Activated naive CD8-positive, alpha-beta T cell (primary cell): ENCODE measurements around the gene CD180.
"Not testable (repeated sequence)": the region's sequence is repeated elsewhere in the genome, so short reads cannot be mapped to it uniquely, and the experiment has no call there.

Experiments used
- H3K27ac Mint-ChIP-seq: one replicate; pipeline ENCODE4 v1.8.0; 2021; ENCODE audit warnings: mixed read lengths
- H3K27me3 Mint-ChIP-seq: one replicate; pipeline ENCODE4 v1.8.0; 2021; ENCODE audit warnings: mixed read lengths
- H3K36me3 Mint-ChIP-seq: one replicate; pipeline ENCODE4 v1.8.0; 2021; ENCODE audit warnings: mixed read lengths
- H3K4me1 Mint-ChIP-seq: one replicate; pipeline ENCODE4 v1.8.0; 2021; ENCODE audit warnings: low read depth, mixed read lengths
- H3K4me3 Mint-ChIP-seq: one replicate; pipeline ENCODE4 v1.8.0; 2021; ENCODE audit warnings: mild to moderate bottlenecking, mixed read lengths
- H3K9me3 Mint-ChIP-seq: one replicate; pipeline ENCODE4 v1.8.0; 2021; ENCODE audit warnings: low read depth, mixed read lengths

The CD180 gene

GRCh38 chr5:67187006-67187715 lies 9.4 kb downstream of the CD180 start:
- Mint-ChIP-seq H3K36me3 (peaks cover 2% of the 10 kb centered on the region), H3K9me3 (no peaks in the 10 kb centered on the region), H3K4me1 (peaks cover 39% of the 10 kb centered on the region), H3K27me3 (no peaks in the 10 kb centered on the region), H3K4me3 (no peak overlapping the region), H3K27ac (peak overlapping the region; percentile 7)

- Mint-ChIP-seq H3K27ac (no peak overlapping the region), H3K36me3 (no peaks in the 10 kb centered on the region), H3K9me3 (no peaks in the 10 kb centered on the region), H3K4me3 (no peak overlapping the region), H3K4me1 (peaks cover 58% of the 10 kb centered on the region), H3K27me3 (no peaks in the 10 kb centered on the region)
Observed at GRCh38 chr5:67183859-67184258, 12.7 kb downstream of the CD180 start.

- Mint-ChIP-seq H3K9me3 (no peaks in the 10 kb centered on the region), H3K27me3 (no peaks in the 10 kb centered on the region), H3K4me1 (peaks cover 51% of the 10 kb centered on the region), H3K4me3 (peak overlapping the region; percentile 30), H3K36me3 (peaks cover 3% of the 10 kb centered on the region), H3K27ac (peak overlapping the region; percentile 28)
Observed at GRCh38 chr5:67182301-67182790, 14.3 kb downstream of the CD180 start.

GRCh38 chr5:67181648-67182221 lies 14.9 kb downstream of the CD180 start:
- H3K4me3 Mint-ChIP-seq = peak overlapping the region; percentile 55
- H3K27ac Mint-ChIP-seq = peak overlapping the region; percentile 67
- peaks cover 48% of the 10 kb centered on the region for H3K4me1 Mint-ChIP-seq
- peaks cover 4% of the 10 kb centered on the region for H3K9me3 Mint-ChIP-seq
- no peaks in the 10 kb centered on the region for H3K27me3 Mint-ChIP-seq
- H3K36me3 Mint-ChIP-seq = peaks cover 8% of the 10 kb centered on the region

GRCh38 chr5:67179697-67180361 lies 16.8 kb downstream of the CD180 start:
- Mint-ChIP-seq H3K9me3 (peaks cover 4% of the 10 kb centered on the region), H3K36me3 (peaks cover 9% of the 10 kb centered on the region), H3K27me3 (no peaks in the 10 kb centered on the region), H3K4me3 (no peak overlapping the region), H3K4me1 (peaks cover 42% of the 10 kb centered on the region), H3K27ac (no peak overlapping the region)

- H3K27me3 Mint-ChIP-seq = no peaks in the 10 kb centered on the region
- peaks cover 4% of the 10 kb centered on the region for H3K9me3 Mint-ChIP-seq
- no peak overlapping the region for H3K27ac Mint-ChIP-seq
- H3K4me3 Mint-ChIP-seq = no peak overlapping the region
- H3K4me1 Mint-ChIP-seq = peaks cover 42% of the 10 kb centered on the region
- peaks cover 9% of the 10 kb centered on the region for H3K36me3 Mint-ChIP-seq
Observed at GRCh38 chr5:67178966-67179365, 17.6 kb downstream of the CD180 start.

- H3K36me3 Mint-ChIP-seq = peaks cover 9% of the 10 kb centered on the region
- H3K4me1 Mint-ChIP-seq = peaks cover 42% of the 10 kb centered on the region
- H3K27me3 Mint-ChIP-seq = no peaks in the 10 kb centered on the region
- no peak overlapping the region for H3K27ac Mint-ChIP-seq
- peaks cover 4% of the 10 kb centered on the region for H3K9me3 Mint-ChIP-seq
- no peak overlapping the region for H3K4me3 Mint-ChIP-seq
Observed at GRCh38 chr5:67178085-67178484, 18.5 kb downstream of the CD180 start.

GRCh38 chr5:67176936-67177335 lies 19.7 kb downstream of the CD180 start:
- H3K27ac Mint-ChIP-seq = no peak overlapping the region
- peaks cover 32% of the 10 kb centered on the region for H3K4me1 Mint-ChIP-seq
- H3K9me3 Mint-ChIP-seq = peaks cover 4% of the 10 kb centered on the region
- no peak overlapping the region for H3K4me3 Mint-ChIP-seq
- H3K27me3 Mint-ChIP-seq = no peaks in the 10 kb centered on the region
- peaks cover 9% of the 10 kb centered on the region for H3K36me3 Mint-ChIP-seq

- H3K36me3 Mint-ChIP-seq = peaks cover 9% of the 10 kb centered on the region
- H3K27ac Mint-ChIP-seq = no peak overlapping the region
- H3K9me3 Mint-ChIP-seq = peaks cover 4% of the 10 kb centered on the region
- peaks cover 13% of the 10 kb centered on the region for H3K4me1 Mint-ChIP-seq
- H3K4me3 Mint-ChIP-seq = no peak overlapping the region
- no peaks in the 10 kb centered on the region for H3K27me3 Mint-ChIP-seq
Observed at GRCh38 chr5:67173959-67174358, 22.6 kb downstream of the CD180 start.

GRCh38 chr5:67173351-67173750 lies 23.2 kb downstream of the CD180 start:
- not testable (repeated sequence) for H3K4me3 Mint-ChIP-seq, H3K27me3 Mint-ChIP-seq, H3K36me3 Mint-ChIP-seq, H3K9me3 Mint-ChIP-seq, H3K27ac Mint-ChIP-seq
- peaks cover 17% of the 10 kb centered on the region for H3K4me1 Mint-ChIP-seq

GRCh38 chr5:67170767-67171166 lies 25.8 kb downstream of the CD180 start:
- peaks cover 28% of the 10 kb centered on the region for H3K4me1 Mint-ChIP-seq
- H3K27me3 Mint-ChIP-seq = no peaks in the 10 kb centered on the region
- no peaks in the 10 kb centered on the region for H3K36me3 Mint-ChIP-seq
- H3K4me3 Mint-ChIP-seq = no peak overlapping the region
- no peak overlapping the region for H3K27ac Mint-ChIP-seq
- H3K9me3 Mint-ChIP-seq = no peaks in the 10 kb centered on the region

- H3K27me3 Mint-ChIP-seq = no peaks in the 10 kb centered on the region
- H3K36me3 Mint-ChIP-seq = no peaks in the 10 kb centered on the region
- H3K4me3 Mint-ChIP-seq = no peak overlapping the region
- no peaks in the 10 kb centered on the region for H3K9me3 Mint-ChIP-seq
- peaks cover 43% of the 10 kb centered on the region for H3K4me1 Mint-ChIP-seq
- peak overlapping the region; percentile 98 for H3K27ac Mint-ChIP-seq
Observed at GRCh38 chr5:67168069-67168468, 28.5 kb downstream of the CD180 start.

GRCh38 chr5:67166460-67167285 lies 29.9 kb downstream of the CD180 start:
- Mint-ChIP-seq H3K4me3 (peak overlapping the region; percentile 87), H3K36me3 (no peaks in the 10 kb centered on the region), H3K9me3 (no peaks in the 10 kb centered on the region), H3K27ac (peak overlapping the region; percentile 98), H3K4me1 (peaks cover 57% of the 10 kb centered on the region), H3K27me3 (no peaks in the 10 kb centered on the region)

GRCh38 chr5:67165526-67166459 lies 30.8 kb downstream of the CD180 start:
- H3K4me1 Mint-ChIP-seq = peaks cover 66% of the 10 kb centered on the region
- H3K9me3 Mint-ChIP-seq = no peaks in the 10 kb centered on the region
- H3K27ac Mint-ChIP-seq = peak overlapping the region; percentile 98
- peak overlapping the region; percentile 87 for H3K4me3 Mint-ChIP-seq
- H3K27me3 Mint-ChIP-seq = no peaks in the 10 kb centered on the region
- no peaks in the 10 kb centered on the region for H3K36me3 Mint-ChIP-seq
